NCI-H748 (cell line): ENCODE results near the gene LHPP.

Experiments
- DNase-seq: peaks from one replicate; lab custom pipeline; 2025; ENCODE audit not compliant: unreplicated experiment; lab: John Stamatoyannopoulos, UW

Gene LHPP

GRCh38 chr10:124653811-124654651, 192.4 kb downstream of the LHPP start:
- DNase-seq, result no peak

GRCh38 chr10:124654686-124655085, 193.1 kb downstream of the LHPP start:
- DNase-seq, result no peak

GRCh38 chr10:124655191-124656112, 193.8 kb downstream of the LHPP start:
- no peak for DNase-seq

DNA sequence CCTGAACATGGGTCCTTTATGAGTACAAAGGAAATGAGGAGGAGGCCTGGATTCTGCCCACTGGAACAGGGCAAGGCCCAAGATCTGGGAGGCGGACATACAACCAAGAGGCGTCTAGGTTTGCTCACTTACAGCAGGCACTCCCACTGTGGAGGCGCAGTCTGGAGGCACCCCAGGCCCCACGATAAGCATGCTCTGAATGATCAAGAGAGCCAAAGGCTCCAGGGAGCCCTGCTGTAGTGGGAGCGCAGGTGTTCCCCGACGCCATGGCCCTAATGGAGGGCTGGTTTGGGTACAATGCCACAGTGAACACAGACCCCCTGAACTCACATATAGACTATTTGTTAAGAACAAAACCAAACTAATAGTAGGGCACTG, 194.5 kb downstream of the LHPP start:
- no peak for DNase-seq

- DNase-seq, result no peak
These were observed 194.9 kb downstream of the LHPP start for GRCh38 chr10:124656541-124656940.

GRCh38 chr10:124657806-124658205, 196.2 kb downstream of the LHPP start:
- no peak for DNase-seq

DNA sequence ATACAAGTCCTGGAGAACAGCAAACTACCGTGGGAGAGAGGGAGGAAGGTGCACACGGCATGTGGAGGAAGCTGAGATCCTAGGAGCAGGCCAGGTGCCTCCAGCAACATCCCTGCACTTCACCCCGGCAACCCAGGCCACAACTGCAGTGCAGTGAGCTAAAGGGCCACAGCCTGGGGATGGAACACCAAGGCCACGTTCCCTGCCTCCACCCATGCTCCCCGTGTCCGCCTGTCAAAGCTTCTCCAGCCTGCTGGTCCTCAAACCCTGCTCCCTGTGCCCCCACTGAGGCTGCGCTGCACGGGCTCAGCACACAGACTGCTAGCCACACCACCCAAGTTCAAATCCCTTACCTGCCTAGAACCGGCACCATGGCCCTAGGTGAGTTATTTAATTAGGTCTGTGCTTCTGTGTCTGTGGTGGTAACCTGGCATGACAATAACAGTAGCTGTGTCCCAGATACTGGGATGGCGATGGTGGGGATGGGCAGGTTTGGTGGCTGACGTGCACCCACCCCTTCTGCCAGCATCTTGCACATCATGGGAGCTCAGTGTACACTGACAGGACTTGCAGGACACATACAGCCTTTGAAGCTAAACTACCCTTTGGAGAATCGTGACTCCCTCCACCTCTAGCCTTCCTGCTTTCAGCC, 197.1 kb downstream of the LHPP start:
- DNase-seq, result no peak

GRCh38 chr10:124659380-124659779, 197.8 kb downstream of the LHPP start:
- no peak for DNase-seq

DNA sequence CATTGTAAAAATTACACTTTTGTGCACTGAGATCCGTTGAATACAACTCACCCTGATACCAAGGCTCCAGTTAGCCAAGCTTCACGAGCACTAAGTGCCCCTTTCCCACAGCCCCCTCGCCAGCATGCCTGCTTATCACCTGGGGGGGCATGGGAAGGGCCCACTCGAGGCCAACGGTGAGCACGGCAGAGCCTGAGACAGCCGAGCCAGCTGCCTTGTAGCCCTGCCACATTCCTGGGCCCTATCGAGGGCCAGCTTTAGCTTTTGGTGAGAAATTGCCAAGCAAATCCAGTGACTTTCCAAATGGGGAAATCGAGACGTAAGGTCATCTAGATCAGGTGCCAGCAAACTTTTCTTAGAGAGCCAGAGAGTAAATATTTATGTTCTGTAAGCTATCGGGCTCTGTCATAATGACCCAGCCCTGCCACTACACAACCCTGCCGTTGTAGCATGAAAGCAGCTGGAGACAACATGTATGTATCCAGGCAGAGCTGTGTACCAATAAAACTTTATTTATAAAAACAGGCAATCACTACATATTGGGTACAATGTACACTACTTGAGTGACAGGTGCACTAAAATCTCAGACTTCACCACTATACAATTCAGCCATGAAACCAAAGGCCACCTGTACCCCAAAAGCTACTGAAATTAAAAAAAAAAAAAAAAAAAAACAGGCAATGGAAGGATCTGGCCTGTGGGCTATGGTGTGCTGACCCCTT, 198.9 kb downstream of the LHPP start:
- DNase-seq, result no peak

DNA sequence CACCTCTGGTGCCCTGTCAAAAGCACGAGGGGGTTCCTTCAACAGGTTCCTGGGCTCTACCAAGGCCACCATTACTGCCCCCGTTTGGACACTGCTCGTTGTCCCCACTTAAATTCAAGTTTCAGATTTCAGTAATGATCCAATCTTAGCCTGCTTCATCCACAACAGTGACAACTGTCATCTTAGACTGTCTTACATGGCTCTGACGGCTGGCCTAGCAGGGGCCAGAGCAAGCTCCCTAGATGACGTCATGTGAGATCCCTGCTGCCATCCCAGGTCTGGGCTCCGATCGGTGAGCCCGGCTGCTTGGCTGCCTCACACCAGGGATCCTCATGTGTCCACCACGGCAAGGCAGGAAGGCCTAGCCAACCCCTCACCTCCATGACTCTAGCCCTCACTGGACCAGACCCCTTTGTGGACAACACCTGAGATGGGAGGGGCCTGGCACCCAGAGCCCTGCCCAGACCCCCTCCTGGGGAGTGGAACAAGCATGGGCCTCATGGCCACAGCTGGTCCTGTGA, 200.1 kb downstream of the LHPP start:
- DNase-seq, result no peak

GRCh38 chr10:124663228-124663627, 201.6 kb downstream of the LHPP start:
- no peak for DNase-seq
